PC-9 (cell line): ENCODE data around the gene NFIA. TPM values are rescaled to one million over a fixed set of nuclear protein-coding genes. Genes with fewer than 3 reads are reported as not detected.

Source experiments
- BruUV-seq: library from RNA; stranded (reverse); fragments of 400-500 nt; replicated peaks from 2 replicates; lab custom pipeline; 2021; lab: Mats Ljungman, UMichigan
- CTCF ChIA-PET: fragments of 300-600 bp; sonication (Branson Sonifier 250); formaldehyde crosslinking; loops from one replicate; lab custom pipeline; 2022; ENCODE audit warnings: antibody characterized with exemption; lab: Charles Lee
- POLR2A ChIA-PET: fragments of 300-600 bp; sonication (Branson Sonifier 250); formaldehyde crosslinking; loops from one replicate; lab custom pipeline; 2022; ENCODE audit warnings: antibody characterized with exemption; ENCODE audit not compliant: unreplicated experiment; lab: Charles Lee
- DNase-seq, 2 experiments: peaks; one replicate each; pipeline versions ENCODE4 v3.0.0 to v3.0.0-alpha.2; 2015 to 2022; ENCODE audit warnings: mixed read lengths in 1 of 2
- H2AFZ ChIP-seq: fragments of 200-600 bp; sonication (generic); 2 replicates; pipeline ENCODE4 v1.8.1; 2017; ENCODE audit warnings: antibody characterized with exemption
- H3F3A ChIP-seq: fragments of 200-600 bp; sonication (generic); 2 replicates; pipeline ENCODE4 v1.8.1; 2017; ENCODE audit warnings: antibody characterized with exemption, mild to moderate bottlenecking, low read depth; ENCODE audit not compliant: insufficient read depth
- H3K27ac ChIP-seq: fragments of 200-600 bp; sonication (generic); 2 replicates; pipeline ENCODE4 v1.6.1; 2016; ENCODE audit warnings: mixed run types
- H3K27me3 ChIP-seq: fragments of 200-600 bp; sonication (generic); 2 replicates; pipeline ENCODE4 v1.6.1; 2016; ENCODE audit warnings: low read depth, mixed run types; ENCODE audit not compliant: insufficient read depth
- H3K36me3 ChIP-seq: fragments of 200-600 bp; sonication (generic); 2 replicates; pipeline ENCODE4 v1.6.1; 2016; ENCODE audit warnings: low read depth, mixed run types
- H3K4me1 ChIP-seq: fragments of 200-600 bp; sonication (generic); replicated peaks from 2 replicates; pipeline ENCODE4 v1.6.1; 2016; ENCODE audit warnings: mixed run types; ENCODE audit not compliant: insufficient read depth
- H3K4me2 ChIP-seq: fragments of 200-600 bp; sonication (generic); 2 replicates; pipeline ENCODE4 v1.6.1; 2017; ENCODE audit warnings: mixed run types
- H3K4me3 ChIP-seq: fragments of 200-600 bp; sonication (generic); 2 replicates; pipeline ENCODE4 v1.6.1; 2016; ENCODE audit warnings: mixed run types
- H3K79me2 ChIP-seq: fragments of 200-600 bp; sonication (generic); 2 replicates; pipeline ENCODE4 v1.6.1; 2017; ENCODE audit warnings: low read depth, mixed run types
- H3K9me2 ChIP-seq: fragments of 200-600 bp; sonication (generic); 2 replicates; pipeline ENCODE4 v1.8.1; 2017; ENCODE audit warnings: mild to moderate bottlenecking; ENCODE audit not compliant: insufficient read depth
- H3K9me3 ChIP-seq: fragments of 200-600 bp; sonication (generic); 2 replicates; pipeline ENCODE4 v1.8.1; 2016; ENCODE audit warnings: low read depth; ENCODE audit not compliant: insufficient read depth
- H4K20me1 ChIP-seq: fragments of 200-600 bp; sonication (generic); 2 replicates; pipeline ENCODE4 v1.8.1; 2017; ENCODE audit not compliant: insufficient read depth
- EZH2 ChIP-seq: fragments of 200-600 bp; sonication (generic); IDR thresholded peaks from 2 replicates; pipeline ENCODE4 v1.8.0; 2017; ENCODE audit warnings: antibody characterized with exemption, low read depth
- intact Hi-C: fragments of 100-400 bp; cut with micrococcal nuclease; formaldehyde crosslinking; loops from one replicate; pipeline ENCODE4 v1.10.0; 2022; ENCODE audit not compliant: unreplicated experiment
- total RNA-seq: library from RNA; stranded (reverse); gene quantifications from 2 replicates; pipeline ENCODE4 v1.2.3, GENCODE V29; 2021
- TF ChIP-seq, protein P1 (sequence below): fragments of 200-600 bp; sonication (generic); conservative IDR thresholded peaks from 2 replicates; pipeline ENCODE4 v1.6.1; 2017; ENCODE audit warnings: mixed run types, antibody characterized with exemption, mild to moderate bottlenecking, moderate library complexity

The NFIA gene
- total RNA-seq, 1 experiment from 2014 or later: 26.7 TPM

DNA sequence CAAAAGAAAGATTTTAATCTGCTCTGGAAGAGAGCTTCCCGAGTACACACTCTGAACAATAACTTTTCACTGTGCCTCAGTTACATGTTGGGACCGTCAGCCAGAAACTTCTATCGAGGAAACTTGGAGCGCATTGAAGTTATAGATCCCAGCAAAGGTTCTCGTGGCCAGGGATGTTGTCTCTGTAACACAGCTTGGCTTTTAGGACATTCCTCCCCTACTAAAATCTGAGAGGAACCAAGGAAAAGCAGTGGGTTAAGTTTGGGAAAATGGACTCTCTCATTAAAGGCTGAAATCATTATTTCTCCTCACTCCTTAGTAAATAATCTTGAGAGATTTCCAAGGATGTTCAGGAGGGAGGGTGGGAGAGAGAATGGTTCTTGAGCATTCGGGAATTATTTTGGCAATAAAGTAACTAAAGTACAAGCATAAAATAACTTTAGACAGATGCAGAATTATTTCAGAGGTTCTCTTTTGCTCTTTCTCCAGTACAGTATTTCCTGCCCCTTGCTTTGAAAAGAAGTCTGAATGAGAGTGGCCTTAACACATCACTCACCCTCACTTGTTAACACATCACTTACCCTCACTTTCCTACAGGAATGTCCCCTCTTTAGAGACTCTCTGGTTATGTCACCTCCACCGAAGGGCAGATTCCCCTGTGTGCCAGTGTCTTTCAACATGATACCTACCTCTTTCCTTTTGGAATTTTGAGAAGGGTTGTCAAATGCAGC lies 1.8 kb upstream of the NFIA start:
- H3K4me2 ChIP-seq: peak overlapping the region; percentile 98
- intact Hi-C loops: loop anchor here (1.0 kb wide), 1 partner anchor 59 kb away; no protein-coding TSS in a partner anchor

DNA sequence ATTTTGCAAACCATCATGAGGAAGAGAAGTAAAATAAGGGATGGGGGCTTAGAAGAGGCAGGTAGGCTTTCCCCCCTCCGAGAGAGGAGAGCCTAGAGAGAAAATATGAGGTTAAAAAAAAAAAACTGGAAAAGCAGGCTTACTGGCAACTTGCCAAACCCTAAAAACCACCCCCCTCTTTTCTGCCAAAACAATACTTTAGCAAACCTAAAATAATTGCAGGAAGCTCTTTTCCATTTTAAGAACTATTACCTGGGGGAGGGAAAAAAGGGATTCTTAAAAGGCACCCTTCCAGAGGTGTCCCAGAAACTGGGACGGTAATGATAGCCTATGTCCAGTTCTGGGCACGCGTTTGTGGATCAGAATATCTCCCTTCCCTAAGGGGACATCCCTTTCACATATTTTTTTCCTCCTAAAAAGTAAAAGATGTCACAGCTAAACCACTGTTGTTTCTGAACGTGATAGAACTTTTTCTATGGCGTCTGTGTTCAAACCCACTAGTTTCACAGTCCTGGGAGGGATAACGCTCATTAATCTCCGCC lies 1.1 kb upstream of the NFIA start:
- DNase-seq: peak; percentile 35 to 36
- H3K4me1 ChIP-seq: peaks cover 64% of the 10 kb centered on the region
- POLR2A ChIA-PET: interaction anchor here (0.5 kb wide), 1 partner anchor 669 kb away, joined by 11 read pairs; no protein-coding TSS in a partner anchor

More for the DNA sequence above, 1.8 kb upstream of the NFIA start:
- ChIA-PET CTCF (interaction anchor here (0.5 to 1.2 kb wide), 3 partner anchors 31 to 1829 kb away, joined by 3 to 5 read pairs (median 3); no protein-coding TSS in a partner anchor), POLR2A (no interaction called here)
- Histone ChIP-seq H3K79me2 (peaks cover 24% of the 10 kb centered on the region), H3F3A (peaks cover 39% of the 10 kb centered on the region), H3K36me3 (no peaks in the 10 kb centered on the region), H3K27me3 (no peaks in the 10 kb centered on the region), H2AFZ (no peak overlapping the region), H3K9me2 (no peaks in the 10 kb centered on the region), H3K4me1 (peaks cover 64% of the 10 kb centered on the region), H4K20me1 (no peaks in the 10 kb centered on the region; the same call in 1 of the 2 replicates), H3K4me3 (peak overlapping the region; percentile 90; the same call in 1 of the 2 replicates), H3K9me3 (no peaks in the 10 kb centered on the region), H3K27ac (peak overlapping the region; percentile 1; the same call in 1 of the 2 replicates)
- DNase-seq: no peak
- BruUV-seq: no TSS peak
- TF ChIP-seq, protein P1, sequence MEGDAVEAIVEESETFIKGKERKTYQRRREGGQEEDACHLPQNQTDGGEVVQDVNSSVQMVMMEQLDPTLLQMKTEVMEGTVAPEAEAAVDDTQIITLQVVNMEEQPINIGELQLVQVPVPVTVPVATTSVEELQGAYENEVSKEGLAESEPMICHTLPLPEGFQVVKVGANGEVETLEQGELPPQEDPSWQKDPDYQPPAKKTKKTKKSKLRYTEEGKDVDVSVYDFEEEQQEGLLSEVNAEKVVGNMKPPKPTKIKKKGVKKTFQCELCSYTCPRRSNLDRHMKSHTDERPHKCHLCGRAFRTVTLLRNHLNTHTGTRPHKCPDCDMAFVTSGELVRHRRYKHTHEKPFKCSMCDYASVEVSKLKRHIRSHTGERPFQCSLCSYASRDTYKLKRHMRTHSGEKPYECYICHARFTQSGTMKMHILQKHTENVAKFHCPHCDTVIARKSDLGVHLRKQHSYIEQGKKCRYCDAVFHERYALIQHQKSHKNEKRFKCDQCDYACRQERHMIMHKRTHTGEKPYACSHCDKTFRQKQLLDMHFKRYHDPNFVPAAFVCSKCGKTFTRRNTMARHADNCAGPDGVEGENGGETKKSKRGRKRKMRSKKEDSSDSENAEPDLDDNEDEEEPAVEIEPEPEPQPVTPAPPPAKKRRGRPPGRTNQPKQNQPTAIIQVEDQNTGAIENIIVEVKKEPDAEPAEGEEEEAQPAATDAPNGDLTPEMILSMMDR: no peak
- TF ChIP-seq EZH2: no peak

More for the DNA sequence above, 1.1 kb upstream of the NFIA start:
- Histone ChIP-seq H3K4me3 (peak overlapping the region; percentile 90), H3K27ac (peak overlapping the region; percentile 30), H3K9me2 (no peaks in the 10 kb centered on the region), H3K36me3 (no peaks in the 10 kb centered on the region), H3K27me3 (no peaks in the 10 kb centered on the region), H3F3A (peaks cover 33% of the 10 kb centered on the region), H4K20me1 (no peaks in the 10 kb centered on the region; the same call in 1 of the 2 replicates), H3K79me2 (peaks cover 30% of the 10 kb centered on the region), H3K9me3 (no peaks in the 10 kb centered on the region), H3K4me2 (peak overlapping the region; percentile 98), H2AFZ (peak overlapping the region; percentile 78)
- intact Hi-C loops: loop anchor here (1.0 kb wide), 1 partner anchor 58 kb away; no protein-coding TSS in a partner anchor
- TF ChIP-seq, protein P1: no peak
- TF ChIP-seq EZH2: no peak
- BruUV-seq: no TSS peak
- CTCF ChIA-PET: interaction anchor here (0.6 to 1.4 kb wide), 4 partner anchors 21 to 101 kb away, joined by 3 to 13 read pairs (median 8); no protein-coding TSS in a partner anchor
